Loucy (cell line): Measurements from ENCODE around the gene FBXO41.

Experiments used
- CTCF ChIP-seq: fragments of 200-600 bp; sonication (generic); conservative IDR thresholded peaks from 2 replicates; pipeline ENCODE4 v1.5.1; 2014; ENCODE audit warnings: mild to moderate bottlenecking, antibody characterized with exemption, low read length
- EZH2phosphoT487 ChIP-seq: fragments of 200-600 bp; IDR thresholded peaks from 2 replicates; pipeline ENCODE4 v1.6.1; 2018; ENCODE audit warnings: antibody characterized with exemption, mild to moderate bottlenecking, moderate library complexity, borderline replicate concordance

- TF ChIP-seq CTCF = no peak
- TF ChIP-seq EZH2phosphoT487 = no peak
Measured at GRCh38 chr2:73244580-73244979, 39.7 kb downstream of the FBXO41 start.
